Astrocyte (in vitro differentiated cells and primary cell): Measurements from ENCODE around the gene CTBP1.

Experiments
- CTCF ChIP-seq: IDR thresholded peaks from 2 replicates; pipeline ENCODE4 v1.5.1; 2011; ENCODE audit warnings: low read depth, mild to moderate bottlenecking, inconsistent platforms, low read length, moderate library complexity; ENCODE audit not compliant: insufficient read depth
- EZH2 ChIP-seq: IDR thresholded peaks from 2 replicates; pipeline ENCODE4 v1.6.1; 2012; ENCODE audit warnings: mild to moderate bottlenecking, low read length, inconsistent platforms; ENCODE audit not compliant: insufficient read depth

- TF ChIP-seq CTCF (no peak), EZH2 (no peak)
These were observed 46.9 kb downstream of the CTBP1 start for GRCh38 chr4:1201851-1202525.
